Suprapubic skin (tissue), 4 donors: Measurements from ENCODE around the gene CLEC2L. TPM values are rescaled to one million over a fixed set of nuclear protein-coding genes. Genes with fewer than 3 reads are reported as not detected.

ENCODE experiments used
- DNase-seq, 2 donors: peaks; one replicate each; pipeline ENCODE4 v3.0.0-alpha.2; 2019; ENCODE audit warnings: low spot score in 2 of 2
- H3K27ac ChIP-seq: fragments of 200-600 bp; sonication (generic); one replicate; pipeline ENCODE4 v1.5.1; 2019
- H3K27me3 ChIP-seq: fragments of 200-600 bp; sonication (generic); one replicate; pipeline ENCODE4 v1.5.1; 2019
- H3K36me3 ChIP-seq: fragments of 200-600 bp; sonication (generic); one replicate; pipeline ENCODE4 v1.5.1; 2019
- H3K4me1 ChIP-seq: fragments of 200-600 bp; sonication (generic); one replicate; pipeline ENCODE4 v1.5.1; 2019
- H3K4me3 ChIP-seq: fragments of 200-600 bp; sonication (generic); one replicate; pipeline ENCODE4 v1.5.1; 2019; ENCODE audit warnings: mild to moderate bottlenecking
- H3K9me3 ChIP-seq: fragments of 200-600 bp; sonication (generic); one replicate; pipeline ENCODE4 v1.5.1; 2019
- CTCF ChIP-seq, 2 donors: fragments of 200-600 bp in 1 of 2; fragments of 450-650 bp in 1 of 2; sonication (generic) in 1 of 2; IDR thresholded peaks; one replicate each; pipeline ENCODE4 v1.5.1; 2016 to 2019; ENCODE audit warnings: antibody characterized with exemption in 2 of 2, mild to moderate bottlenecking in 1 of 2, moderate library complexity in 1 of 2
- EP300 ChIP-seq: sonication (generic); formaldehyde crosslinking; IDR thresholded peaks from one replicate; pipeline ENCODE4 v1.6.1; 2017; ENCODE audit warnings: antibody characterized with exemption
- POLR2A ChIP-seq, 2 donors: fragments of 450-650 bp; IDR thresholded peaks; one replicate each; pipeline ENCODE4 v1.6.1; 2017; ENCODE audit warnings: antibody characterized with exemption in 2 of 2, mild to moderate bottlenecking in 2 of 2, moderate library complexity in 2 of 2
- POLR2AphosphoS5 ChIP-seq, 3 donors: sonication (generic); formaldehyde crosslinking; IDR thresholded peaks; one replicate each; pipeline ENCODE4 v1.6.1; 2017; ENCODE audit warnings: antibody characterized with exemption in 3 of 3
- WGBS: methylation state at CpG from one replicate; pipeline ENCODE4 v1.1.5; 2018; 5-methylcytosine and 5-hydroxymethylcytosine counted together
- total RNA-seq, 4 donors: library from RNA; depleted of rRNA; stranded (reverse); fragments of >200 nt; gene quantifications; one replicate each; pipeline ENCODE4 v1.1.0, GENCODE V29; 2016

CLEC2L gene
- total RNA-seq, 4 donors from 2014 or later: 0.34 TPM; not detected in 3

DNA sequence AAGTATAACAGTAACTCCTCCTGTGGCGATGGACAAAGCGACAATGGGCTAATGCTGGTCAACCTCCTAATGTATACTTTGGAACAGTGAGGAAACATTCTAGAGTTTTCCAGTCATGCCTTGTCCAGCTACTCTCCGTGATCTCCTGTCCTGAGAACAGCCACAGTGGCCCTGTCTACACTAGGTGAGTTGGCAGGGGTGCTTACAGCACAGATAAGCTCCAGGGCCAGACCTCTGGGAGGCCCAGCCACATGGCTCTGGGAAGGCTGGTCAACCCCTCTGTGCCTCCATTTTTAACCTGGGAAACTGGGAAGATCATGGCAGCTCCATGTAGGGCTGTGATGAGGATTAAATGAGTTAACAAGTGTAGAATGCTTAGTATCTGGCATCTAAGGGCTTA is 57.0 kb downstream of the CLEC2L start:
- no peak overlapping the region for H3K27ac ChIP-seq
- no peaks in the 10 kb centered on the region for H3K4me1 ChIP-seq
- no peak overlapping the region for H3K4me3 ChIP-seq
- 95% methylated on average over 3 of the region's 3 CpGs for WGBS
- no peaks in the 10 kb centered on the region for H3K9me3 ChIP-seq
- DNase-seq: no peak
- TF ChIP-seq POLR2AphosphoS5 (IDR thresholded peaks at IDR 0.05): no peak
- TF ChIP-seq EP300: no peak
- TF ChIP-seq CTCF (IDR thresholded peaks at IDR 0.05): no peak
- TF ChIP-seq POLR2A (IDR thresholded peaks at IDR 0.05): no peak
- peaks cover 67% of the 10 kb centered on the region for H3K36me3 ChIP-seq
- H3K27me3 ChIP-seq: no peaks in the 10 kb centered on the region

- no peak for DNase-seq
- H3K36me3 ChIP-seq: peaks cover 57% of the 10 kb centered on the region
Measured at GRCh38 chr7:139582130-139582650, 58.7 kb downstream of the CLEC2L start.

DNA sequence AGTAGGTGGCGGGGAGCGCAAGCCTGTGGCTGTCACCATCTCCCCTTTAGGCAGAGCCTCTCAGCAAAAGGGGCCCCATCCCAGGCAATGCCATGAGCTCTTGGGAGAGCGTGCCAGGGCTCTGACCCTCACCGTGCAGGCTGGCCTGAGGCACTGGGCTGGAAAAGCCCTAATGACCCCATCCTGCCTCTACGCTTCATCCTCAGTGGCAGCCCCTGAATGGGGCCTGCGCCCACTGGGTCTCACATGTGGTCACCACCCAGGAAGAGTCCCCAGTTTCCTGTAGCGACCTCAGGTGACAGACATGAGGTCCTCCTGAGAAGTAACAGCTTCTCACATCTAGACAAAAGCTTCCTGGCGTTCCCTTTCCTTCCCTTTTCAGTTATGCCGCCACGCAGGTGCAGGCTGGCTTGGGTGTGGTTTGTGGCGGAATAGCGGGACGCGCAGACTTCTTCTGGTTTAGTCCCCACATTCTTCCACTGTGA is 59.2 kb downstream of the CLEC2L start:
- Histone ChIP-seq H3K27me3 (no peaks in the 10 kb centered on the region), H3K4me3 (no peak overlapping the region), H3K27ac (no peak overlapping the region), H3K36me3 (peaks cover 57% of the 10 kb centered on the region), H3K4me1 (no peaks in the 10 kb centered on the region), H3K9me3 (no peaks in the 10 kb centered on the region)
- WGBS: 89% methylated on average over 14 of the region's 14 CpGs
- TF ChIP-seq CTCF (IDR thresholded peaks at IDR 0.05): no peak
- no peak for TF ChIP-seq POLR2AphosphoS5 (IDR thresholded peaks at IDR 0.05)
- no peak for TF ChIP-seq POLR2A (IDR thresholded peaks at IDR 0.05)
- TF ChIP-seq EP300: no peak
- no peak for DNase-seq

More at GRCh38 chr7:139582130-139582650, 58.7 kb downstream of the CLEC2L start:
- TF ChIP-seq EP300 (no peak), POLR2A (IDR thresholded peaks at IDR 0.05) (no peak), POLR2AphosphoS5 (IDR thresholded peaks at IDR 0.05) (no peak), CTCF (IDR thresholded peaks at IDR 0.05) (no peak)
- 89% methylated on average over 12 of the region's 14 CpGs for WGBS
- Histone ChIP-seq H3K4me3 (no peak overlapping the region), H3K27me3 (no peaks in the 10 kb centered on the region), H3K4me1 (no peaks in the 10 kb centered on the region), H3K9me3 (no peaks in the 10 kb centered on the region), H3K27ac (no peak overlapping the region)

DNA sequence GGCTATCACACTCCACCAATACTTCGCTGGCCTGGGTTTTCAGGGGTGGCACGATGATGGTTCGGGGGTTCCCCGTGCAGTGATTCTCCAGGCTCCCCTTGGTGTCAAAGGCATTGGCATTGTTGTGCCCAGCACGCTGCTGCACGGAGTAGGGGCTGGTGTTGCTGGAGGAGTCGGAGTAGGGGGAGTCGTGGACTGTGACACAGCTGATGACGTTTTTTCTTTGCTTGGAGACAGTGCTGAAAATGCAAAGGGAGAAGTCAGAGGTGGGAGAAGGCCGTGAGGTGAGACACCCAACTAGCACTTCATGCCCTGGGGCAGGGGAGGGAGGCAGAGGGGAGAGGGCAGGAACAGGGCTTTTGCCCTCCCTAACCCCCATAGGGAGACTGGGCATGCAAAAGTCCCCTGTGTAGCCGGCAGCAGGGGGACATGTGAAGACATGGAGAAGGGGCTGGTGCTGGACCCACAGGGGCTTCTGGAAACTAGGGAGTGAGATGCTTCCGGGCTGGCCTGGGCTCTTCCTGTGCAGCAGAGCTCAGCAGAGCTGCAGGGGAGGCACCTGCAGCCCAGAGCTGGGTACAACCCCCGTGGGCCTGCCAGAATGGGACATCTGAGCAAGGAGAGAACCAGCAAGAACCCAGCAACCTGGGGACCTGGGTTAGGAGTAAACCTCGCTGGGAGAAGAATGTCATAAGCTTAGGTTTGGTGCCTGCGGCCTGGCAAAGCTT is 60.5 kb downstream of the CLEC2L start:
- Histone ChIP-seq H3K27me3 (no peaks in the 10 kb centered on the region), H3K36me3 (peaks cover 59% of the 10 kb centered on the region), H3K27ac (no peak overlapping the region), H3K4me3 (no peak overlapping the region), H3K9me3 (no peaks in the 10 kb centered on the region), H3K4me1 (no peaks in the 10 kb centered on the region)
- TF ChIP-seq POLR2A (IDR thresholded peaks at IDR 0.05): no peak
- TF ChIP-seq EP300: no peak
- TF ChIP-seq CTCF (IDR thresholded peaks at IDR 0.05): no peak
- TF ChIP-seq POLR2AphosphoS5 (IDR thresholded peaks at IDR 0.05): no peak
- WGBS: 88% methylated on average over 15 of the region's 15 CpGs
- no peak for DNase-seq

- WGBS: 70% methylated on average over 5 of the region's 5 CpGs
- TF ChIP-seq CTCF (IDR thresholded peaks at IDR 0.05): no peak
- no peak for TF ChIP-seq EP300
- no peak for TF ChIP-seq POLR2AphosphoS5 (IDR thresholded peaks at IDR 0.05)
- Histone ChIP-seq H3K9me3 (no peaks in the 10 kb centered on the region), H3K36me3 (peaks cover 56% of the 10 kb centered on the region), H3K27ac (no peak overlapping the region), H3K4me1 (no peaks in the 10 kb centered on the region), H3K27me3 (no peaks in the 10 kb centered on the region), H3K4me3 (no peak overlapping the region)
- no peak for DNase-seq
Measured at GRCh38 chr7:139585042-139585441, 61.6 kb downstream of the CLEC2L start.
